GM21515 (cell line): ENCODE results near the gene PER2.
"Not testable (repeated sequence)": the region's sequence is repeated elsewhere in the genome, so short reads cannot be mapped to it uniquely, and the experiment has no call there.

Experiments
- ATAC-seq: cut with Tn5 transposase; IDR thresholded peaks from one replicate; pipeline ENCODE4 v1.9.1; 2021; ENCODE audit not compliant: unreplicated experiment

PER2 gene, protein sequence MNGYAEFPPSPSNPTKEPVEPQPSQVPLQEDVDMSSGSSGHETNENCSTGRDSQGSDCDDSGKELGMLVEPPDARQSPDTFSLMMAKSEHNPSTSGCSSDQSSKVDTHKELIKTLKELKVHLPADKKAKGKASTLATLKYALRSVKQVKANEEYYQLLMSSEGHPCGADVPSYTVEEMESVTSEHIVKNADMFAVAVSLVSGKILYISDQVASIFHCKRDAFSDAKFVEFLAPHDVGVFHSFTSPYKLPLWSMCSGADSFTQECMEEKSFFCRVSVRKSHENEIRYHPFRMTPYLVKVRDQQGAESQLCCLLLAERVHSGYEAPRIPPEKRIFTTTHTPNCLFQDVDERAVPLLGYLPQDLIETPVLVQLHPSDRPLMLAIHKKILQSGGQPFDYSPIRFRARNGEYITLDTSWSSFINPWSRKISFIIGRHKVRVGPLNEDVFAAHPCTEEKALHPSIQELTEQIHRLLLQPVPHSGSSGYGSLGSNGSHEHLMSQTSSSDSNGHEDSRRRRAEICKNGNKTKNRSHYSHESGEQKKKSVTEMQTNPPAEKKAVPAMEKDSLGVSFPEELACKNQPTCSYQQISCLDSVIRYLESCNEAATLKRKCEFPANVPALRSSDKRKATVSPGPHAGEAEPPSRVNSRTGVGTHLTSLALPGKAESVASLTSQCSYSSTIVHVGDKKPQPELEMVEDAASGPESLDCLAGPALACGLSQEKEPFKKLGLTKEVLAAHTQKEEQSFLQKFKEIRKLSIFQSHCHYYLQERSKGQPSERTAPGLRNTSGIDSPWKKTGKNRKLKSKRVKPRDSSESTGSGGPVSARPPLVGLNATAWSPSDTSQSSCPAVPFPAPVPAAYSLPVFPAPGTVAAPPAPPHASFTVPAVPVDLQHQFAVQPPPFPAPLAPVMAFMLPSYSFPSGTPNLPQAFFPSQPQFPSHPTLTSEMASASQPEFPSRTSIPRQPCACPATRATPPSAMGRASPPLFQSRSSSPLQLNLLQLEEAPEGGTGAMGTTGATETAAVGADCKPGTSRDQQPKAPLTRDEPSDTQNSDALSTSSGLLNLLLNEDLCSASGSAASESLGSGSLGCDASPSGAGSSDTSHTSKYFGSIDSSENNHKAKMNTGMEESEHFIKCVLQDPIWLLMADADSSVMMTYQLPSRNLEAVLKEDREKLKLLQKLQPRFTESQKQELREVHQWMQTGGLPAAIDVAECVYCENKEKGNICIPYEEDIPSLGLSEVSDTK (N-terminal part only)

DNA sequence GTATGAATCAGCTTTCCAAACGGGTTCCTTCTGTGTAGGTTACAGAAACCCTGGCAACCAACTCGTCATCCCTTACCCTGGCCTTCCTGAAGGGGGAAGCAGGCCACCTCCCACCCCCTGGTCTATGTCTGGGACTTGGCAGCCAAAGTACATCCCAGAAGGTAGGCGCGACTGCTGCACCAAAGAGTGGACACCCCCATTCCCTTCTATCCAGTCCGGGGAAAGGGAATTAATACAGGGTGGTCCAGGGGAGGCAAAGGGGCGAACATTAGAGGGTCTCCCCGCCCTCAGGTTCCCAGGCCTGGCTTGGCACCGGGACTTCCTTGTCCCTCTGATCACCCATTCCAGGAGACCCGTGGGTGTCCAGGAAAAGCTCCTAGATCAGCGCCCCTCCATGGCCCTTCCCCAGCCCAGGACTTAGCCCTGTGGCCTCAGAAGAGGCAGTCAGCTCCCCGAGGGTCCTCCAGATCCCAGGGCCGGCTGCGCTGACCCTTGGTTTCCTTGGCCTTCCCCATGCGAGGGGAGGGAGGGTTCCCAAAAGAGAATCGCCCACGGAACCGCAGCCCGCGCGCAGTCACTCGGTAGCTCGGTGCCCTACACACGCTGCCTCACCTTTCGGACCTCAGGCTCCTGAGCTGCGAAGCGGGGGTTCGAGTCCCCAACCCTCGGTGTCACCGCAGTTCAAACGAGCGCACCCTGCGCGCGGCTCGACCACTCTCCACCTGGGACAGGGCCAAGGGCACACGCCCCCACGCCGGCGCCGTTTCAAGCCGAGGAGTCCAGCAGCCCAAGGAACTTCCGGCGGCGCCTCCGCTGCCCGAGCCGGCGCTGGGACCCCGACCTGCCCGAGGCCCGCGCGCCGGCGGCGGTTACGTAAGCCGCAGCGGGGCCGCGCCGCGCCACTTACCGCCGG lies at the start of gene PER2:
Gene PER2 (minus strand): TSS at position 874 of the 913 bp plus-strand sequence. CDS start 10,674 bp downstream, outside the sequence.
- peak; percentile 38 for ATAC-seq

DNA sequence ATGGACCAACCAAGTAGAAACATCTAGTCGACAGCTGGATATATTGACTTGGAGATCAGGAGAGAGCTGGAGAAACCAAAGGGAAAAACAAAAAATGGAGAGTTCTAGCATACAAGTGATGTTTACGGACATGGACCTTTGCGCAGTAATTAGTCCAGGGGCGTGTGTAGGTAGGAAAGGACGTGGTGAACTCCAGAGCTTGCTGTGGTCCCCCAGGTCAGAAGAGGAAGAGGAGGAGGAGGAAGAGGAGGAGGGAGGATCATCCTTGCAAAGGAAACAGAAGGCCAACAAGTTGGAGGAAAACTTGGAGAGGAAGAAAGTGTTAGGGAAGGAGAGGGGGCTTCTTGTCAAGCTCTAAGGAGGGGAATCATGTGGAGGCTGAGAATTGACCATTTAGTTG lies 49.4 kb upstream of the PER2 start:
- no peak for ATAC-seq

DNA sequence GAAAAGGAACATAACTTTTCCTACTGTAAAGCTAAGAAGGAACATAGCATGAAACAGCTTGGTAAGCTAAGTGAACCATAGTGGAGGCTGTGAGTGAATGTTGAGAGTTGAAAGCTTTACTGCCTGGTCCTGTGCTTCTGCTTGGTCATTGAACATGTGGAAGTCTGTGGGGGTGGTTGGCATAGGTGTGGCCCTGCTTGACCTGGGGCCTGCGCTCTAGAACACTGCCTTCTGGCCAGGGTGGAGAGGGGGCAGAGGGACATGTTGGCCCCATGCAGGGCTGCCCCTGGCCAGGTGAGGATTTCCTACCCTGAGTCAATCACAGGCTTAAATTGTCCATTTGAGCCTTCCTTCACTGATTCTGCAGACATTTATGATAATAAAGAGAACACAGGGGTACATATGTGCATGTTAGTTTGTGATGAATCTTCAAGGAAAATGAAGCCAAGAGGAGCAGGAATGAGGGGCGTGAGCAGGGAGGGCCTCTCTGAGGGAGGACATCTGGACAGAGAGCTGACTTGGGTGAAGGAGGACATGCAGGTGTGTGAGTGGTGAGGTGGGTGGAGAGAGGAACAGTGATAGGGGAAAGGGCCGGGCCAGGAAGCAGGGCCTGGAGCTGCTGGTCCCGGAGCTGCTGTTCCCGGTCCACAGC lies 48.5 kb upstream of the PER2 start:
- ATAC-seq, result no peak

DNA sequence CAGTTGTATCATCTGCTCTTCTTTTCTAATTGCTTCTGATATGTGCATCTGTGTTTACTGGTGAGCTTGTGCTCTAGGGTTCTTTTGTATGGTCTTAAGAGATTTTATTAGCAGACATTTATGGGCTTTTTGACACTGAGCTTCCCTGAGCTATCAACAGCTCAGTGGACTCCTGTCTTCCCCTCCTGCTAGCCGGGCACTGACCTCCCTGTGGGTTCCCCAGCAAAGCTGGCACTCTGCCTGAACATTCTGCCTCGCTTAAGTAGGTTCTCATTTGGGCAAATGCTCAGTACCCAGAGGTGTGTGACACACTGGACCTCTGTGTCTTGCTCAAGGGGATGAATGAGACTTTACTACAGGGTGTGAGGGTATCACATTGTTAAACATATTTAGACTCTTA lies 47.7 kb upstream of the PER2 start:
- no peak for ATAC-seq

DNA sequence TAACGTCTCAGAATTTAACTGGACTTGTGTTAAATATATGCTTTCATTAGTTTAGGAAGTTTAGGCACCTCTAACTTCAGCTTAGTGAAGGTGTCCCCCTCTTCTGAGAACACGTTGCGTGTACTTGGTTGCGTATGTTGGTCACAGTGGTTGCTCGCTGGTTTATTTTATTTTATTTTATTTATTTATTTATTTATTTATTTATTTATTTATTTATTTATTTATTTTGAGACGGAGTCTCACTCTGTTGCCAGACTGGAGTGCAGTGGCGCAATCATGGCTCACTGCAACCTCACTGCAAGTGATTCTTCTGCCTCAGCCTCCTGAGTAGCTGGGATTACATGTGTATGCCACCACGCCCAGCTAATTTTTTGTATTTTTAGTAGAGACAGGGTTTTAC lies 47.2 kb upstream of the PER2 start:
- not testable (repeated sequence) for ATAC-seq

DNA sequence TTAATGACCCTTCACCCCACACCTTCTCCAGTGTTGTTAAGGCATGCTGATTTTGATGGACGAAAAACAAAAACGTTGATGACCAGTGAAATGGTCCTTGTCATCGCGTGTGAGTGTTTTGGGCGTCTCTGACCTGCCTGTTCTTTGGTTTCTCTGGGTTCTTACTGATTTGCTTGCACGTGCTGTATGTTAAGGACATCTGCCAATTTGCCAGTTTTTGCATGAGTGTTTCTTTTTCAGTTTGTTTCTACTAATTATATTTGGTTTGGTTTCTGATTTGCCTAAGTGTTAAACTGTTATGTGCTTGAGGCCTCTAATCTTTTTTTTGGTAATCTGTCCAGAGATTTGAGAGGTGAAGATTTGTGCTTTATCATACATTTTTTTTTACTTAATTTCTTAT lies 46.5 kb upstream of the PER2 start:
- ATAC-seq, result no peak

DNA sequence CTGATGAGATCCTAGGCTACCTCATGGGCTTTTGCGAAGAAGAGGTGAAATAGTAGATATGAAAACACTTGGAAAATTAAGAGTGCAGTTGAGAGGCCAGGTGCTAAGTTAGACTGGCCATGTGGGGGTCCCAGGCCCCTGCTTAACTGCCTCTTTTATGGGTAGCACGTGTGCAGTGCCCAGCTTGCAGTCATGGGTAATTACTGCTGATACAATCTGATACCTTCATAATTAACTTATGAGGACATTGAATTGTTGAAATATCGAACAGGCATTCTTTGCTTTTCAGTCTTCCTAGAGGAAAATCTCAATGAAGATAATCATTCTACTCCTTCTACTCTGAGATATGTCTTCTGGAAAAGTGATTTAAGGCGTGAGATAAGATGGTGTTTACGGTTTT lies 43.5 kb upstream of the PER2 start:
- no peak for ATAC-seq

DNA sequence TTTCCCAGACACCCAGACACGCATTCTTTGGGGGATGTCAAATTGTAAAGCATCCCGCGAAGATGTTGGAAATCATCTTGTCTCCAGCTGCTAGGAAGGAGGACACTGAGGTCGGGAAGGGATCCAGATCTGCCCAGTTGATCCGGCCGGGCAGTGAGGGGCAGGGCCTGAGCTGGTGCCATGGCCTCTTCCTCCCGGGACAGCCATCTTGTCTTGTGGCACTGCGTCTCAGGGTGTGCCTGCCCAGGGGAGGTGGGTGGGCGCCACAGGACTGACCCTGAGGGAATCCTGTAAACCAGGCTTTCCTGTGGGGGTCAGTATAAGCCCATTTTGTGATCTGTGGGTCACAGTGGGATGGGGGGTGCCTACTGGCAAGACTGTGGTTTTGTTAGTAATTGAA lies 42.0 kb upstream of the PER2 start:
- no peak for ATAC-seq

DNA sequence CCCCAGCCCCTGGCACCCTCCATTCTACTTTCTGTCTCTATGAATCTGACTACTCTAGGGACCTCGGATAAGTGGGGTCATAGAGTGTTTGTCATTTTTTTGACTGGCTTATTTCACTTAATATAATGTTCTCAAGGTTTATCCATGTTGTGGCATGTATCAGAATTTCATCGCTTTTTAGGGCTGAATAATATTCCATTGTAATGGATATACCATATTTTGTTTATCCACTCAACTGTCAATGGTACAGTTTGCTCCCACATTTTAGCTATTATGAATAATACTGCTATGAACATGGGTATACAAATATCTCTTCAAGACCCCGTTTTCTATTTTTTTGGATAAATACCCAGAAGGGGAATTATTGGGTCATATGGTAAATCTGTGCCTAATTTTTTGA lies 39.3 kb upstream of the PER2 start:
- ATAC-seq, result no peak

DNA sequence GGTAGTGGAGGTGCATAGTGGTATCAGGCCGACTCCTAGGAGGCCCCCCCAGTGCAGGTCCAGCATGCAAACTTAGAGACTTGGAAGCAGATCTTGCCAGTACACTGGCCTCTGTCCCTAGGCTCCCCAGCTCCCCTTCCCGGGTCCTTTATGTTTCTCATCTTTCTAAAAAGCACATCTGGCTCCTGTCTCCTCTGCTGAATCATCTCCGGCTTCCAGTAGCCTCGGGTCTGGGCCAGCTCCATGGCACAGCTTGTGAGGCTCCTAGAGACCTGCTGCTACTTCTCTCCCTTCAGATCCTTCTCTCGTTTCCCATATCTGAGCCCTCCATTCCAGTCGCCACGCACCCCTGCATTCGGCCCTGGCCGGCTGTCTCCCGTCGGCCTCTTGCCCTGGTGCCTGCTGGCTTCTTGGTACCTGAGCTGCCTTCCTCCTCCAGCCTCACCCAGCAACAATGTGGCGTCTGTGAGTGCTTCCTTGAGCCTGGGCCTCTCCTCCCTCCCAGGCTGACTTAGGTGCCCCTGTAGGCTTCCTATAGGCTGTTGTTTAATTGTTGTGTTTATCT lies 38.5 kb upstream of the PER2 start:
- no peak for ATAC-seq

DNA sequence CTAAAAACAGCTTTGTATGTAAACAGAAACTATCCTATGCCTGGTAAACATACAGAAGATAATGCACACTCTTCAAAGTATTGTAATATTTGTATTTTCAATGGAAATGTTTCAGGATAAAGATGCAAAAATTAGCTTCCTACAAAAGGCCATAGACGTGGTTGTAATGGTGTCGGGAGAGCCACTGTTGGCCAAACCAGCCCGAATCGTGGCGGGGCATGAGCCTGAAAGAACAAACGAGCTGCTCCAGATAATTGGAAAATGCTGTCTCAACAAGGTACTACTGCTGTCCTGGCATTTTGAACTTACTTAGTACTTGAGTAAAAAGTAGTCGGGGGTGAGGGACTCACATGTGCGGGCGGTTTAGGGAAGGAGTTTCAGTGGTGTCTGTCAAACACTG lies 37.3 kb upstream of the PER2 start:
- ATAC-seq, result no peak

DNA sequence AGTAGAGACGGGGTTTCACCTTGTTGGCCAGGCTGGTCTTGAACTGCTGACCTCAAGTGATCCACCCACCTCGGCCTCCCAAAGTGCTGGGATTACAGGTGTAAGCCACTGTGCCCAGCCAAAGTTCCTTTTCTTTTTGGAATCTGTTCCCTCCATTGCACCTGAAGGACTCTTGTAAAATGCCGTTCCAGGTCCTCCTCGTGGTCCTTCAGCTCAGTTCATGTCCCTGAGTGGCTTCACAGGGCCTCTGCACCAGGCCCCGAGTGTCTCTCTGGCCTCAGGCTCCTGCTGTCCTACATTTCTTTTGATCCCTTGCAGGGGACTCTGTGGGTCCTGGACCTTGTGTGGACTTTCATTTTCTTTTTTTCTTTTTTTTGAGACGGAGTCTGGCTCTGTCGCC lies 35.8 kb upstream of the PER2 start:
- not testable (repeated sequence) for ATAC-seq

DNA sequence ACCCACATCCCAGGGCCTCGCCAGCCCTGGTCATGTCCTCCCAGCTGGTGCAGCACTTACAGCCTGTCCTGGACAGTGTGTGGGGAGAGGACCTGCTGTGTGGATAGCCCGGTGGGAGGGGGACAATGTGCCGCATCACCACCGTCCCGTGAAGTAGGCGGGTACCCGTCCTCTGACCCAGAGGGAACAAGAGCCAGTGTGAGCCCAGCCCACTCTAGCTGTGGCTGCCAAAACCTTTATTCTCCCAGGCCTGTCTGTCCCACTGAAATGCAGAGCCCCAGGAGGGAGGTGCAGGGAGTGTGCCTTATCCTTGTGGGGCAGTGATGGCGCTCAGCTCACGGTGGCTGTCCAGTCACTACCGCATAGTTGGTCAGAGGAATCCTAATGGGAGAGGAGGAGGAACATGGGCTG lies 33.6 kb upstream of the PER2 start:
- no peak for ATAC-seq

DNA sequence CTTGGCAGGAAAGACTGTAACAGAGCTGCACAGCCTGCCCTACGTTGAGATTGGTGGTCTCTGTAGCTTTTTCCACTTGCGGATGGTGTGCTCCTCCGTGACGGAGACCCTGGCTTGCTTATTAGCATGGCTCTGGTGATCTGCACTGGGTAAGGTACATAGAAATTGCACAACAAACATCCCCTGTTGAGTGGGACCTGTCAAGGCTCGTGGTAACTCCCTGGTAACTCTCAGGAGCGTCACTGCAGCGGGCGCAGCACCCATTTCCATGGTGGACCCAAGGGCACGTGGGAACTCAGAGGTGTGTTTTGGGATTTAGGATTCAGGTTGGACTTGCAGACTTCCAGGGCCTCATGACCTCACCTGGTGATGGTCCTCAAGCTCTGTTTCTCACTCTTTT lies 33.1 kb upstream of the PER2 start:
- no peak for ATAC-seq

DNA sequence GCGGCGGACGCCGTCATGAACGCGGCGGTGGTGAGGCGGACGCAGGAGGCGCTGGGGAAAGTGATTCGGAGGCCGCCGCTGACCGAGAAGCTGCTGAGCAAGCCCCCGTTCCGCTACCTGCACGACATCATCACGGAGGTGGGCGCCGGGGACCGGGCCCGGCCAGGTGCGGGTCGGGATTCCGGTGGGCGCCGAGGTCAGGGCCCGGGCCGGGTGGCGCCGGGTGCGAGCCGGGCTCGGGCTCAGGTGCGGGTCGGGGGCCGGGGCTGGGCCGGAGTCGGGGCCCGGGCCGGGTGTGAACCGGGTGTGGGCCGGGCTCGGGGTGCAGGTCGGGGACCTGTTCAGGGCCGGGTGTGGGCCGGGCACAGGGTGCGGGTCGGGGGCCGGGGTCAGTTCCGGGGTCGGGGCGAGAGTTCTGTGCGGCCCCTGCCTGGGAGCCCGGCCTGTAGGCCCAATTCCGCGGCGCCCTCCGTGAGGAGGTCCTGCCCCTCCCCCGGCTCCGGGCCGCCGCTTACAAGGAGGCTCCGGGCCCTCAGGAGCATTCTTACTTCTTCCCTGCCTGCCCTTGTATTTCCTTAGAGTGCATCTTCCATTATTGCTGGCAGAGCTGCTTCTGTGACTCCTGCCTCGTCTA lies 32.4 kb upstream of the PER2 start:
- peak; percentile 39 for ATAC-seq

DNA sequence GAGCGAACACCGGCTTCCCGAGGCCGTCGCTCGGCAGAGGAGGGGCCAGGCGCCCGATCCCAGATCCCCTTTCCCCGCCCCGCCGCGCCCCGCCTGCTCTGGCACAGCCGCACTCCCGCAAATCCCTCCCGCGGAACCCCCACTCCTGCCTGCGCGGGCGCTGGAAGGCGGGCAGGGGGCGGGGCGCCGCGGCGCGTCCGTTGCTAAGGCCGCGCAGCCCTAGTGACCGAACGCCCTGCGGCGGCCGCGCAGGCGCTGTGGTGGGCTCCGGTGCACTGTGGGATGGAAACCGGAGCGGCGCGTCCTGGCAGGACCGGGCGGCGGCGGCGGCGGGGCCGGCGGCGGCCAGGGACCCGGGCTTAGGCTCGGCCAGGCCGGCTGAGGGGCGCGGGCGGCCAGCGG lies 31.8 kb upstream of the PER2 start, which contains the start of gene TRAF3IP1:
Gene TRAF3IP1 (plus strand): TSS at position 273 of the 402 bp plus-strand sequence. CDS start 145 bp downstream, outside the sequence.
- ATAC-seq, result peak; percentile 98

DNA sequence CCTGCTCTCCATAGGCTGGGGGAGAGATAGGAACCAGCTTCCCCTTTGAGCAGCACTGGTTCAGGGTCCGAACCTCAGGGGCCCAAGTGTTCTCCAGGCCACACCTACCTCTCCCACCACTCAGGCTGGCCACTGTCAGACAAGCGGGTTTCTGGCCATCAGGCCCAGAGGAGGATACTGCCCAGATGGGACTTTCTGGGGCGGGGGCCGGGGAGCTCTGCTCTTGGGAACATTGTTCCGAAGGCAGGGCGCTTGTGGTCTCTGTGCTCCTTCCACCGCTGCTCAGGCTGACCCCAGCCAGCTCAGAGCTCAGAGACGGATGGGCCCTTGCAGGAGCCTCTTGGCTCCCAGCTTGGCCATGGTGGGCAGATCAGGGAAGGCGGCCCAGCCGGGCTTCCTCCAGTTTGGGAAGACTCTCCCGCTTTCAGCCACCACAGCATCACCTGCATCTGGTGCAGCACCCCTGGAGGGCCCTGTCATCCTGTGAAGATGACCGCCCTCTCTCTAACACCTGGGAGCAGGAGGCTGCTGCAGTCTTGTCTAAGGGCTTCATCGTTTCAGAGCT lies 26.7 kb upstream of the PER2 start:
- ATAC-seq, result no peak

DNA sequence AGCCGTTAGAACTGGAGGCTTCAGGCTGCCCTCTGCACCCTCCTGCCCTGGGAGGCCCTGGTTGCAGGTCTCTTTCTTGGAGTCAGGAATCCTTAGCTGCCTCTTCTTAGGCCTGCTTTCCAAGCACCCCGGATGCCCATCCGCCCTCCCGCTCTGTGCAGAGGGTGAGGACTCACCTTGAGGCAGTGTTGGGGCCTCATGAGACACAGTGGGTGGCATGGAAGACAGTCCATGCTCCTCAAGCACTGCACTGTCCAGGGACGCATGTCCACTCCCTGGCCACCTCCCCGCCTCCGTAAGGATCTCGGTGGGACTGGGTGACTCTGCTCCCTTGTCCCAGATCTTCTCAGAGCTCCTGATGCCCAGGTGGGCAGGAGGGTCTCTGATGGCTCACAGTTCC lies 26.2 kb upstream of the PER2 start:
- ATAC-seq, result no peak

DNA sequence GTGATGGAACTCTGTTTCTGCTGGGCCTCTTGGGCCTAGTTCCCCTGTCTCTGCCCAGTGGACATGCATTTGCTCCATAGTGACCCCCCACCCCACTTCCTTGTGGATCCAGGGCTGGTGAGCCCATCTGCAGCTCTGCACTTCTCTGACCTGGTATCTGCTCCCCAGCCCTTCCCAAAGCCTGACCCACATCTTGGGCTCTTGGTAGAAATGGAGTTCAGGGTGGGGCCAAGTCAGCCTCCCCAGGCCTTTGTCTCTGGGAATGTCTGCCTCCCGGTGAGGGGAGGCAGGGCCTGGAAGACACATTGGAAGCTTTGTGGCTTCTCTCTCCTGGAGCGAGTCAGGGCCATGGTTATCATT lies 25.6 kb upstream of the PER2 start:
- ATAC-seq, result no peak
